K562 (cell line): ENCODE results near the gene SLC35G1. TPM values are rescaled to one million over a fixed set of nuclear protein-coding genes. Genes with fewer than 3 reads are reported as not detected.
A peak's percentile ranks its signal among the peaks of the same experiment; 100 is the strongest.

Experiments used
- ATAC-seq: fragments of 200-7000 bp; cut with Tn5 transposase; 3 replicates; pipeline ENCODE4 v1.9.1; 2020; ENCODE audit warnings: moderate library complexity
- BruUV-seq: library from RNA; stranded (reverse); fragments of 400-500 nt; replicated peaks from 2 replicates; lab custom pipeline; 2021; lab: Mats Ljungman, UMichigan
- CTCF ChIA-PET: fragments of 300-600 bp; formaldehyde crosslinking; extraction: SDS; loops from one replicate; lab custom pipeline; 2021; ENCODE audit warnings: low intra/inter-chr PET ratio; lab: Yijun Ruan, JAX
- POLR2A ChIA-PET: fragments of 300-600, 350-650 bp; sonication (Branson Sonifier 250); formaldehyde crosslinking; extraction: SDS; loops from one replicate; lab custom pipeline; 2021; ENCODE audit warnings: antibody characterized with exemption, inconsistent platforms; lab: Yijun Ruan, JAX
- DNase-seq, 4 experiments: peaks; one replicate each; pipeline versions ENCODE4 v3.0.0 to v3.0.0-alpha.2; 2011 to 2018; ENCODE audit warnings: low spot score in 3 of 4, mixed read lengths in 3 of 4; ENCODE audit errors: extremely low read depth in 1 of 4
- FAIRE-seq: peaks from 2 replicates; lab custom pipeline; 2011; peaks lifted over from hg19 to GRCh38; lab: Jason Lieb, UNC
- H2AFZ ChIP-seq: 2 replicates; pipeline ENCODE4 v1.6.0; 2011; ENCODE audit warnings: low read depth, low read length, control low read depth, inconsistent platforms
- H3K27ac ChIP-seq: fragments of 200-600 bp; 3 replicates; pipeline ENCODE4 v1.8.0; 2011; ENCODE audit warnings: low read depth, mild to moderate bottlenecking, control low read depth, inconsistent platforms, low read length, moderate library complexity, mixed read lengths; ENCODE audit errors: extremely low read depth
- H3K27me3 ChIP-seq, 2 experiments: fragments of 300-600 bp in 1 of 2; 2 replicates in 1 of 2; 3 replicates in 1 of 2; pipeline versions ENCODE4 v1.6.0 to v1.8.0; 2011; ENCODE audit warnings: inconsistent platforms in 2 of 2, low read length in 2 of 2, mild to moderate bottlenecking in 1 of 2, mixed read lengths in 1 of 2, moderate library complexity in 1 of 2; ENCODE audit not compliant: control insufficient read depth in 2 of 2, insufficient read depth in 2 of 2
- H3K36me3 ChIP-seq: fragments of 300-600 bp; 3 replicates; pipeline ENCODE4 v1.8.0; 2011; ENCODE audit warnings: mild to moderate bottlenecking, low read length, inconsistent platforms; ENCODE audit not compliant: control insufficient read depth, insufficient read depth
- H3K4me1 ChIP-seq, 2 experiments: fragments of 200-600 bp in 1 of 2; replicated peaks in 1 of 2; 2 replicates in 1 of 2; 3 replicates in 1 of 2; pipeline versions ENCODE4 v1.5.1 to v1.8.0; 2011; ENCODE audit warnings: inconsistent platforms in 2 of 2, low read length in 2 of 2, mild to moderate bottlenecking in 1 of 2, mixed read lengths in 1 of 2, moderate library complexity in 1 of 2; ENCODE audit not compliant: control insufficient read depth in 2 of 2, insufficient read depth in 2 of 2
- H3K4me2 ChIP-seq: 2 replicates; pipeline ENCODE4 v1.6.1; 2011; ENCODE audit warnings: low read length, control low read depth, inconsistent platforms, mixed read lengths; ENCODE audit not compliant: insufficient read depth
- H3K4me3 ChIP-seq: fragments of 200-600 bp; sonication (generic), shearing (Covaris generic); 2 replicates; pipeline ENCODE4 v1.5.1; 2016; ENCODE audit warnings: control low read depth, inconsistent platforms
- H3K79me2 ChIP-seq: fragments of 200-600 bp; 3 replicates; pipeline ENCODE4 v1.8.0; 2011; ENCODE audit warnings: low read length, inconsistent platforms; ENCODE audit not compliant: control insufficient read depth, insufficient read depth
- H3K9ac ChIP-seq, 2 experiments: 2 replicates each; pipeline versions ENCODE4 v1.6.0 to v1.6.1; 2011; ENCODE audit warnings: low read depth in 2 of 2, low read length in 2 of 2, control low read depth in 1 of 2, inconsistent platforms in 1 of 2, mild to moderate bottlenecking in 1 of 2, mixed read lengths in 1 of 2; ENCODE audit not compliant: insufficient read depth in 1 of 2
- H3K9me1 ChIP-seq: one replicate; pipeline ENCODE4 v1.6.0; 2011; ENCODE audit warnings: inconsistent platforms, mild to moderate bottlenecking, low read length, moderate library complexity; ENCODE audit not compliant: control insufficient read depth, insufficient read depth
- H3K9me3 ChIP-seq: replicated peaks from 2 replicates; pipeline ENCODE4 v1.5.1; 2011; ENCODE audit warnings: low read depth, low read length, inconsistent platforms; ENCODE audit not compliant: control insufficient read depth, insufficient read depth
- H4K20me1 ChIP-seq: replicated peaks from 2 replicates; pipeline ENCODE4 v1.6.1; 2011; ENCODE audit warnings: low read length, inconsistent platforms, mixed read lengths; ENCODE audit not compliant: control insufficient read depth, insufficient read depth
- CBFA2T3 ChIP-seq: fragments of 450-650 bp; IDR thresholded peaks from 2 replicates; pipeline ENCODE4 v1.6.1; 2017
- HMG20A ChIP-seq: fragments of 450-650 bp; formaldehyde crosslinking; conservative IDR thresholded peaks from 2 replicates; pipeline ENCODE4 v1.4.0; 2020; ENCODE audit warnings: mild to moderate bottlenecking, mixed read lengths
- NCOA4 ChIP-seq: fragments of 450-650 bp; IDR thresholded peaks from 2 replicates; pipeline ENCODE4 v1.6.1; 2018; ENCODE audit warnings: mild to moderate bottlenecking; ENCODE audit not compliant: partially characterized antibody
- NFYB ChIP-seq: IDR thresholded peaks from 2 replicates; pipeline ENCODE4 v1.6.1; 2011; ENCODE audit warnings: mild to moderate bottlenecking, moderate library complexity; ENCODE audit not compliant: insufficient read length; ENCODE audit errors: extremely low read depth
- RAD21 ChIP-seq, 2 experiments: fragments of 250-450 bp in 1 of 2; fragments of 450-650 bp in 1 of 2; sonication (Bioruptor Pico) in 1 of 2; formaldehyde crosslinking in 1 of 2; IDR thresholded peaks in 1 of 2; conservative IDR thresholded peaks in 1 of 2; 2 replicates each; pipeline versions ENCODE4 v1.4.0 to v1.8.0; 2020 to 2022; ENCODE audit warnings: mild to moderate bottlenecking in 2 of 2, moderate library complexity in 1 of 2
- SAP30 ChIP-seq: fragments of 200-600 bp; sonication (generic); IDR thresholded peaks from 2 replicates; pipeline ENCODE4 v1.6.1; 2012; ENCODE audit warnings: borderline replicate concordance, low read depth, mild to moderate bottlenecking, moderate library complexity, low read length, control low read depth, inconsistent platforms; ENCODE audit not compliant: insufficient read depth, poor library complexity, severe bottlenecking
- SP2 ChIP-seq: IDR thresholded peaks from 2 replicates; pipeline ENCODE4 v1.6.1; 2011; ENCODE audit warnings: mild to moderate bottlenecking, low read depth, low read length, moderate library complexity; ENCODE audit not compliant: poor library complexity, severe bottlenecking; ENCODE audit errors: extremely low read depth
- YBX1 ChIP-seq: fragments of 450-650 bp; IDR thresholded peaks from 2 replicates; pipeline ENCODE4 v1.7.1; 2016; ENCODE audit warnings: mild to moderate bottlenecking
- WGBS: fragments of 100-300 bp; shearing (Covaris generic); methylation state at CpG from one replicate; pipeline ENCODE4 v1.1.6; 2016; ENCODE audit warnings: low coverage, mixed read lengths; ENCODE audit not compliant: insufficient coverage; ENCODE audit errors: missing lambda C conversion rate; 5-methylcytosine and 5-hydroxymethylcytosine counted together
- in situ Hi-C: fragments of 300-500 bp; cut with MboI; formaldehyde crosslinking; loops from 4 replicates; pipeline ENCODE4 v1.15.0; 2018; ENCODE audit warnings: inconsistent platforms, mixed read lengths
- intact Hi-C: fragments of 100-400 bp; cut with micrococcal nuclease; formaldehyde crosslinking; loops from 2 replicates; pipeline ENCODE4 v1.14.2; 2022
- polyA plus RNA-seq, 8 experiments: library from polyadenylated mRNA; depleted of rRNA in 4 of 8; stranded (reverse) in 5 of 8; unstranded in 3 of 8; fragments of >200 nt; fragmentation: Nextera tagmentation in 2 of 8; fragmentation: Illumina TruSeq in 1 of 8; extraction: Ambion mirVana in 2 of 8; extraction: Trizol in 1 of 8; gene quantifications; 2 replicates each; pipeline versions ENCODE4 v1.2.1 to v1.2.3, GENCODE V29; 2011 to 2014; ENCODE audit warnings: inconsistent platforms in 1 of 8, missing spikeins in 1 of 8
- total RNA-seq, 7 experiments: library from RNA; depleted of rRNA in 6 of 7; stranded (reverse); fragments of >200 nt in 6 of 7; fragmentation: Illumina TruSeq in 2 of 7; extraction: Trizol in 2 of 7; gene quantifications; 2 replicates each; pipeline versions ENCODE4 v1.2.1 to v1.2.3, GENCODE V29; 2011 to 2021; ENCODE audit warnings: low replicate concordance in 1 of 7
- TF ChIP-seq, protein P1 (sequence below), 3 experiments: IDR thresholded peaks in 2 of 3; conservative IDR thresholded peaks in 1 of 3; 2 replicates each; pipeline ENCODE4 v1.5.1; 2011 to 2012; ENCODE audit warnings: low read length in 3 of 3, mild to moderate bottlenecking in 3 of 3, control low read depth in 2 of 3, improper control_type of control experiment in 1 of 3, inconsistent platforms in 1 of 3, low read depth in 1 of 3, mixed read lengths in 1 of 3, moderate library complexity in 1 of 3; ENCODE audit not compliant: insufficient read depth in 2 of 3

The SLC35G1 gene
- total and polyA plus RNA-seq, 9 of the 15 experiments (the other 6 are each of a cell fraction or from before 2014, with no cell fraction given) = 0.76 to 8.5 (median 4.9) TPM

DNA sequence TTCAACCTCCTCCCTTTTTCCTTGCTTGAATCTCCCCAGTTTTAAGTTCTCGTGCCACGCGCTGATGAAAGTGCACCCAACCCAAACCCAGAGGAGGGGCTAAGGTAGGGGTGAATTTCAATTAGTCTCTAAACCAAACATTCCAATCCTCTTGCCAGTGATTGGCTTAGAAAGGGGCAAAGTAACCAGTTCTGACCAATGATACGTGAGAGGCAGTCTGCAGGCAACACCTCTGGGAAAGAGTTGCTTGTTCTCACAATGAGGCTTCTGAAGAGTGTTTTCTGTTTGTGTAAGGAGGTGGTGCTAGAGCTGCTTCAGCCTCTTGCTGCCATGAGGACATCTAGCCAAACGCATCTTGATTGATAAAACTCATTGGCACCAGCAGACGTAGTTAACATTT is 21.8 kb downstream of the SLC35G1 start:
- no TSS peak for BruUV-seq

DNA sequence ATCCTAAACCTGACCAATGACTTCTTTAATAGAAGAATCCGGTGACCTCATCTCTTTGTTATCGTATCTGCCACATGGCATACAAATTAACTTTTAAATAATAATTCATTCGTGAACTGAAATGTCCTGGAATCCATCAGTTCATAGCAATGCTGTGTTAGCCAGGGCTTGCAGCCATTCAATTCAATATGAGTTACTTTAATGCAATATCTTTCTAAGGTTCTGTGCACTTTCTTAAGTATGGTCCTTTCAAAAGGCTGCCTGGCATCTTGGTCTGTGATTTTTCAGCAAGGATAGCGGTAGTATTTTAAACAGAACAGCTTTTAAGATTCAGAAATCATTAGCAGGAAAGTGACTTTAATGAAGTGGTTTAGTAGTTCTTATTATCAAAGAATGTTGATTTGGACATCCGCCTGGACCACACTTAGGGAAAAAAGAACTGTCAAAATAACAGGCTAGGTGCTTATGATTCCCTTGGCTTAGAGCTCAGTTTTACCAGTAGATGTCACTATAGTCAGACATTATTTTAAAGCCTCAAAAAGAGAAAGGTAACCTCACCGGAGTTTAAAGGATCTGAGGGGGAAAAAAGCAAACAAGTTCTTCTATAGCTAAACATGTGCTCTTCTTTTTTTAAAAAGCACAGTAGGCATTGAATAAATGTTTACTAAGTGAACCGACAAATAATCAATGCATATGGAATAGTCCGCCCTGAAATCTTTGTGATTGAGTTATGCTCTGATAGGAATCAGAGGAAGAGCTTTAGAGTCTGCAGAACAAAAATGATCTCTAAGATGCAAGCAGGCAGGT is 22.7 kb downstream of the SLC35G1 start:
- H3K27me3 ChIP-seq = no peaks in the 10 kb centered on the region
- CTCF ChIA-PET = interaction anchor here (0.6 kb wide), 1 partner anchor 404 kb away, joined by 3 read pairs; no protein-coding TSS in a partner anchor
- TF ChIP-seq, protein P1, sequence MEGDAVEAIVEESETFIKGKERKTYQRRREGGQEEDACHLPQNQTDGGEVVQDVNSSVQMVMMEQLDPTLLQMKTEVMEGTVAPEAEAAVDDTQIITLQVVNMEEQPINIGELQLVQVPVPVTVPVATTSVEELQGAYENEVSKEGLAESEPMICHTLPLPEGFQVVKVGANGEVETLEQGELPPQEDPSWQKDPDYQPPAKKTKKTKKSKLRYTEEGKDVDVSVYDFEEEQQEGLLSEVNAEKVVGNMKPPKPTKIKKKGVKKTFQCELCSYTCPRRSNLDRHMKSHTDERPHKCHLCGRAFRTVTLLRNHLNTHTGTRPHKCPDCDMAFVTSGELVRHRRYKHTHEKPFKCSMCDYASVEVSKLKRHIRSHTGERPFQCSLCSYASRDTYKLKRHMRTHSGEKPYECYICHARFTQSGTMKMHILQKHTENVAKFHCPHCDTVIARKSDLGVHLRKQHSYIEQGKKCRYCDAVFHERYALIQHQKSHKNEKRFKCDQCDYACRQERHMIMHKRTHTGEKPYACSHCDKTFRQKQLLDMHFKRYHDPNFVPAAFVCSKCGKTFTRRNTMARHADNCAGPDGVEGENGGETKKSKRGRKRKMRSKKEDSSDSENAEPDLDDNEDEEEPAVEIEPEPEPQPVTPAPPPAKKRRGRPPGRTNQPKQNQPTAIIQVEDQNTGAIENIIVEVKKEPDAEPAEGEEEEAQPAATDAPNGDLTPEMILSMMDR (IDR thresholded peaks at IDR 0.05 in 2 of 3, conservative IDR thresholded peaks at IDR 0.05 in 1 of 3; ENCODE audit: insufficient read depth in 2 of 3, low read depth in 1 of 3, low read length in 3 of 3) = peak in 2 of 3 experiments; percentile 14 to 37; a peak in 3 of 6 replicates
- TF ChIP-seq HMG20A = no peak
- no peak for TF ChIP-seq SAP30
- TF ChIP-seq NCOA4 = no peak
- TF ChIP-seq YBX1 = no peak
- TF ChIP-seq SP2 = no peak
- TF ChIP-seq RAD21 (CRISPR knock-in tag; conservative IDR thresholded peaks at IDR 0.05 in 1 of 2, IDR thresholded peaks at IDR 0.05 in 1 of 2) = peak; percentile 11 to 39; a peak in 2 of 4 replicates
- TF ChIP-seq, all 486 proteins: peak for 2
- Histone ChIP-seq H2AFZ (no peak overlapping the region), H4K20me1 (no peaks in the 10 kb centered on the region), H3K4me2 (no peak overlapping the region), H3K79me2 (no peaks in the 10 kb centered on the region), H3K4me3 (no peak overlapping the region), H3K27ac (no peak overlapping the region), H3K4me1 (no peaks in the 10 kb centered on the region), H3K9me1 (no peaks in the 10 kb centered on the region), H3K9ac (no peak overlapping the region), H3K36me3 (no peaks in the 10 kb centered on the region; the same call in 2 of the 3 replicates), H3K9me3 (no peaks in the 10 kb centered on the region)
- no TSS peak for BruUV-seq
- WGBS = 60% methylated on average over 8 of the region's 8 CpGs
- no peak for FAIRE-seq
- intact Hi-C loops (no loop called here), in situ Hi-C loops (no loop called here)
- DNase-seq = no peak
- POLR2A ChIA-PET = interaction anchor here (1.0 kb wide), 1 partner anchor 12 kb away, joined by 3 read pairs; no protein-coding TSS in a partner anchor
- no peak for ATAC-seq

More for the DNA sequence above, 21.8 kb downstream of the SLC35G1 start:
- H3K9ac ChIP-seq = no peak overlapping the region
- intact Hi-C loops = no loop called here
- no peak overlapping the region for H2AFZ ChIP-seq
- H3K27me3 ChIP-seq = no peaks in the 10 kb centered on the region
- POLR2A ChIA-PET = interaction anchor here (1.0 kb wide), 1 partner anchor 11 kb away, joined by 3 read pairs; no protein-coding TSS in a partner anchor
- no peaks in the 10 kb centered on the region for H4K20me1 ChIP-seq
- no peaks in the 10 kb centered on the region for H3K79me2 ChIP-seq
- 83% methylated on average over 6 of the region's 6 CpGs for WGBS
- FAIRE-seq = no peak
- H3K9me3 ChIP-seq = no peaks in the 10 kb centered on the region
- H3K36me3 ChIP-seq = no peaks in the 10 kb centered on the region; the same call in 2 of the 3 replicates
- no peak overlapping the region for H3K4me3 ChIP-seq
- no peaks in the 10 kb centered on the region for H3K4me1 ChIP-seq
- CTCF ChIA-PET = no interaction called here
- no peak for DNase-seq
- no peak overlapping the region for H3K4me2 ChIP-seq
- no peak for TF ChIP-seq CBFA2T3
- TF ChIP-seq NFYB = peak; percentile 32
- ATAC-seq = no peak
- in situ Hi-C loops = no loop called here
- no peaks in the 10 kb centered on the region for H3K9me1 ChIP-seq
- H3K27ac ChIP-seq = no peak overlapping the region
